Measurements from ENCODE around the gene RRAD.
"Not testable (repeated sequence)": the region's sequence is repeated elsewhere in the genome, so short reads cannot be mapped to it uniquely, and the experiment has no call there.

Gene RRAD

DNA sequence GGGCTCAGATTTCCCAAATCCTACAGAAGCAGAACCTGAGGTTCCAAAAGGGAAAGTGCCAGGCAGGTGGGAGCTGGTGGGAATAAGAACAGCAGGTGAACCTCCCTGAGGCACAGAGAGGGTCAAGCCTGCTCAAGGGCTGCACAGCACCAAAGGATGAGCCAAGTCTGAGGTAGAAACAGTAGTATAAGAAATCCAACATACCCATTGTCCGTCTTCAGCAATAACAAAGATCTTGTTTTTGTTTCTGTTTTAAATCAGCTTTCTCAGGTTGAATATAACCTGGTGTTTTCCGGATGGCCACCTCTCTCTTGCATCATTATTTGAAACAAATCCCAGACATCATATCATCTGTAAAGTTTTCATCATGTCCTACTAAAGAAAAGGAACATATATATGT lies 25.1 kb upstream of the RRAD start:
- no peak for DNase-seq

DNA sequence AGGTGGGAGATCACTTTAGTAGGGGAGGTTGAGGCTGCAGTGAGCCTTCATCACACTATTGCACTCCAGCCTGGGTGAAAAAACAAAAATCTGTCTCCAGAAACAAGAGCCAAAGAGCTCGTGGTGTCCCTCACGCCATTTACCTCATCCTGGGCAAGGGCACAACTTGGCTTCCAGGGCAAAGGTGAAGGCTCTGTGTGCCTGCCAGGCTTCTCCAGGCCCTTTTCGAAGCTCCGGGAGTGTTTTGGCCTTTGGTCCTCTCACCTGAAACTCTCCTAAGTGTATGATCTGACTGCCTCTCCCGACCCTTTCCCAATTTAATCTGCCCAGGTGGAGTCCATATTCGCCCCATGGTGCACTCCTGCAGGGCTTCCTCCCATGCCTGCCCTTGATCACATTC lies 24.1 kb upstream of the RRAD start:
- DNase-seq = no peak

DNA sequence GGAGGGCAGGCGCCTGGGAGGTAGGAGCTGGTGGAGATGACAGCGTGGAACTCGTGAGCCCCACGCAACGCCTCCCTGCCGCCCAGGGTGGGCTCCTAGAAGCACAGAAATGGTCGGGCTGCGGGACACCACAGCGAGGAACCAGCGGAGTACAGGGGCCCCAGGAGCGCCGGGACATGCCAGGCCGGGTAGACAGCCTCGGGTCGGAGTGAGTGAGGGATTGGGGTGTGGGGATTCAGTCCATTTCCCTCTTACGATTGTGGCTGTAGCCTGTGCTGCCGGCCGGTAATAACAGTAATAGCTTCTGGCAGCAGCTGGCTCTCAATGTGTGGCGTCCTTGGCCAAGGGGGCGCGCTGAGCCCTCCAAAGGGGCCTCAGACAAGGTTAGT lies 23.5 kb upstream of the RRAD start:
- DNase-seq = no peak

DNA sequence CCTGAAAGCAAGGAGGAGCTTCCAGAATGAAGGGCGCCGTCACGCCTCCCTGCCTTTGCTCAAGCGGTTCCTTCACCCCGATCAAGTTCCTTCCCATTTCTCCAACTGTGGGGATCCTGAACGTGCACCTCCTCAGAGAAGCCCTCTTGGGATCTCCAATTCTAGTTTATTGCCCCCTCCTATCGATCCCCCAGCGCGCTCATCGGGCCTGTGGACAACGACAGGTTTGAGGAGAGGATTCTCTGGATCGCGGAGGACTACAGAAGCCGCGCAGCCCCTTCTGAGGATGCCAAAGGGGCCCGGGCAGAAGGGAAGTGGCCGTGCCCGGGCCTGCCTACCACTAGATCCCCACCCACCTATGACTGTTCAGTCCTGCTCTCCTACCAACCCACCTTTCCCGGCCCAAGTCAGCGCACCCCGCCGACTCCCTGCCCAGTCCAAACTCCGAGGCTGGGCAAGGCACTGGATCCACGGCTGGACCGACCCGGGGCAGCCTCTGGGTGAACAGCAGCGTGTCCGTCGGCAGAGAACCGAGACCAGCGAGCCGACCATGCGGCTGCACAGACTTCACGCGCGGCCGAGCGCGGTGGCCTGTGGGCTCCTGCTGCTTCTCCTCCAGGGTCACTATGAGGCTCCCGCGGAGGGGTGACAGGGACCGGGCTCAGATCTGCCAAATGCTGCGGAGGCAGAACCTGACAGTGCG lies 22.9 kb upstream of the RRAD start:
- no peak for DNase-seq

DNA sequence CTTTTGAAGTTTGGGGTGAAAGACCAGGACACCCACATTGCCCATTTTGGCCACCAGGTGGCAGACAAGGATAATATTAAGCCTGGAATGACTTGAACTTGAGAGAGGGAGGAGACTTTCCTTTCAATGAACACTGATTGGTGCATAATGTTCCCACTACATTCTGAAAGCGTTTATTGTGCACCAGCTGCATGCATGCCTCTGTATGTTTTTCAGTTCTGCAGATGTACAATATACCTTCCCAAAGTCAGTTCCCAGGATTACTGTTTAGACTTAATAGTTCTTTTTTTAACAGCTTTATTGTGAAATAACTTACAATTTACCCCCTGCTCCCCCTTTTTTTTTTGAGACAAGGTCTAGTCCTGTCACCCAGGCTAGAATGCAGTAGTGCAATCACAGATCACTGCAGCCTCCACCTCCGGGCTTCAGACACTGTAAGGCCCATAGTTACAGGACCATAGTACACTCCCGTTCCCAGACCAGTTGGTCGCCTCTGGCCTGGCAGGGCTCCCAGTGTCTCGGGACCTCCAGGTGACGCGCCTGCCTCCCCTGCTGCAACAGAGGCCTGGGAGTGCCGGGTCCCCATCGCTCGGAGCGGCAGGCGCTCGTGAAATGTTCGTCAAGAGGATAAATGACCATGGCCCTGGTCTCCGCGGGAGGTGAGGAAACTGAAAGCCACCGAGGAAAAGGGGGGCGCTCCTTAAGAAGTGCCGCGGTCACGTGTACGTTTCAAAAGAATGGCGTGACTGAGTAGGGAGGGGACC lies 22.1 kb upstream of the RRAD start:
- peak; percentile 49 for DNase-seq

DNA sequence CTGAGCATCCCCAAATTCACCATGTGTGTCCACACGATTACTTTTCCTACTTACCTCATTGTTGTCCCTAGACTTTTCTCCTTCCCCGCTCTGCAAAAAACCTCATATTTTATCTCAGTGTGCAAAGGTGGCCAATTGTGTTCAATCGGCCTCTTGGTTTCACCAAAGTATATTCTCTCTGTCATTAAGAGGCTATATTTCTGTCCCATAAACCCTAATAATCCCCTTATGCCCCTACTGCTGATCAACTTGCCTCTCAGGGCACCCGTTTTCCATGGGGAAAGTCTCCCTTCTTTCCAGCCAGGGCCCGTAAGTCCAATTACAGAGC lies 21.6 kb upstream of the RRAD start:
- DNase-seq = no peak

DNA sequence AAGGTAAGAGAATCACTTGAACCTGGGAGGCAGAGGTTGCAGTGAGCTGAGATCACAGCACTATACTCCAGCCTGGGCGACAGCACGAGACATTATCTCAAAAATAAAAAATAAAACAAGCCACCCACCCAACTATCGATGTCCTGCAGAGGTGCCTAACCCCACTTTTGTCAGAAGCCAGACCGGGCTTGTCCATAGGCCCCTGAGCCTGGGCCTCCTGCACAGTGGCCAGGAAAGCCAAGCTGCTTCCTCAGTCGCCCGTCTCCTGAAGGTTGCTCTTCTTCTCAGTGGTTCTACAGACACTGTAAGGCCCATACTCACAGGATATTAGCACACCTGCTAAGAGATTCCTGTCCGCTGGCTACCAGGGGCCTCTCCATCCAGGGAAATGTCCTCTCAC lies 21.2 kb upstream of the RRAD start:
- no peak for DNase-seq

DNA sequence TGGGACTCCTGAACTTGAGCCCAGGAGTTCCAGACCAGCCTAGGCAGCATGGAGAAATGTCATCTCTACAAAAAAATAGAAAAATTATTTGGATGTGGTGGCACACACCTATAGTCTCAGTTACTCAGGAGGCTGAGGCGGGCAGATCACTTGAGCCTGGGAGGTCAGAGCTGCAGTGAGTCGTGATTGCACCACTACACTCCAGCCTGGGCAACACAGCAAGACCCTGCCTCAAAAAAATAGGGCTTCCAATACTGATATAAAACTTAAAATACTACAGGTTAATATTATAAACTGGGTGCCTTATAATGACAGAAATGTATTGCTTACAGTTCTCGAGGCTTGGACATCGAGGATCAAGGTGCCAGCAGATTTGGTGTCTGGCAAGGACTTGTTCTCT lies 20.6 kb upstream of the RRAD start:
- DNase-seq = no peak

DNA sequence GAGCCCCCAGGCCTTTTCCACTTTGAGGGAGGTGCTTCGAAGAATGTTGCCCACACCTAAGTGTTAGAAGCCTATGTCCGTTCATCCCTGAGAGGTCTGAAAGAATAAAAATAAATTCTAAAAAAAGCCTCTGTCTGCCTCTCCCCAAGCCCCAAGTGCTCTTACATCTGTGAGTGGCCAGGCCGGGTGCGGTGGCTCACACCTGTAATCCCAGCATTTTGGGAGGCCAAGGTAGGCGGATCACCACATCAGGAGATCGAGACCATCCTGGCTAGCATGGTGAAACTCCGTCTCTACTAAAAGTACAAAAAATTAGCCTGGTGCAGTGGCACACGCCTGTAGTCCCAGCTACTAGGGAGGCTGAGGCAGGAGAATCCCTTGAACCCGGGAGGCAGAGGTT lies 19.6 kb upstream of the RRAD start:
- DNase-seq = not testable (repeated sequence)

DNA sequence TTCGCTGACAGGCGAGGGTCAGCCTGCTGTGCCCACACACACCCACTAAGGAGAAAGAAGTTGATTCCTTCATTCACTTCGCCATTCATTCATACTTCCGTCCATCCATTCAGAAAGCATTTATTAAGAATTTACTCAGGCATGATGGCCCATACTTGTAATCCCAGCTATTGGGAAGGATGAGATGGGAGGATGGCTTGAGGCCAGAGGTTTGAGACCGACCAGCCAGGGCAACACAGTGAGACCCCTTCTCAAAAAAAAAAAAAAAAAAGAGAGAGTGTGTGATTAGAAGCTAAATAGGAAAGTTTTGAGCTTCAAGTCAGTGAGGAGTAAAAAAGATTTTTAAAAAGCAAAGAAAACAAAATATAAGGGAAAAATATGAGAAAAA lies 18.7 kb upstream of the RRAD start:
- DNase-seq = no peak

DNA sequence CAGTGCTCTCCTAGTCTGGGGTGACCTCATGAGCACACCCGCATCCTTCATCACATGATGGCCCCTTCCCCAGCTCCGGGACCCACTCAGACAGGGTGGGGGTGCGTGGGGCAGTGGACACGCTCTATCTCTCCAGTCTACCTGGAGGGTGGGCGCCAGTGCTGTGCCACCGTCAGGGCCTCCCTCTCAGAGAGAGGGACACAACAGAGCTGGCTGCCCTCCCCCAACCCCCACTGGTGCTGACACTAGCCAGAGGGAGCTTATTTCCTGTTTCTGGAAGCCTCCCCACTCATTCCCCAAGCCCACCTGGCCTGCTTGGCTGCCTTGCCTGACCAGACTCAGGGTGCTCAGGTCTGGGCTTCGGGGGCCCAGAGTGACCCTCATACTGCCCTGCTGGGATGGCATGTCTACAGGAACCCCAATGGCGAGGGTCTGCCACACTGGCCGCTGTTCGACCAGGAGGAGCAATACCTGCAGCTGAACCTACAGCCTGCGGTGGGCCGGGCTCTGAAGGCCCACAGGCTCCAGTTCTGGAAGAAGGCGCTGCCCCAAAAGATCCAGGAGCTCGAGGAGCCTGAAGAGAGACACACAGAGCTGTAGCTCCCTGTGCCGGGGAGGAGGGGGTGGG lies 18.2 kb upstream of the RRAD start:
- DNase-seq = no peak

DNA sequence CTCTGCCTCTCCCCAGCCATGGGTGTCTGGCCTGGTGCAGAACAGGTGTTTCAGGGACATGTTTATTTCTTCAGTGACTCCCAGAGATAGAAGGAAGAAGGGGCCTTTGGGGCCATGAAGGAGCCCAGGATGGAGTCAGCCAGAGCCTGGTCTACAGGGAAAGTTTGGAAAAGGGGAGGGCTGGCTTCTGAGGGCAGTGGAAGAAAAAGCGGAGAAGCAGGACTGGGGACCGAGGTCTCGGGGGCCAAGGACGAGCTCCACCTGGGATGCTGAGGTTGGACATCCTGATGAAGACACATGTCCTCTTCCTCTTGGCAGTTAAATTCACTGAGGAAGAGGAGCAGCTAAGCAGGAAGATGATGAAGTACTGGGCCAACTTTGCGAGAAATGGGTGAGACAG lies 17.6 kb upstream of the RRAD start:
- no peak for DNase-seq

DNA sequence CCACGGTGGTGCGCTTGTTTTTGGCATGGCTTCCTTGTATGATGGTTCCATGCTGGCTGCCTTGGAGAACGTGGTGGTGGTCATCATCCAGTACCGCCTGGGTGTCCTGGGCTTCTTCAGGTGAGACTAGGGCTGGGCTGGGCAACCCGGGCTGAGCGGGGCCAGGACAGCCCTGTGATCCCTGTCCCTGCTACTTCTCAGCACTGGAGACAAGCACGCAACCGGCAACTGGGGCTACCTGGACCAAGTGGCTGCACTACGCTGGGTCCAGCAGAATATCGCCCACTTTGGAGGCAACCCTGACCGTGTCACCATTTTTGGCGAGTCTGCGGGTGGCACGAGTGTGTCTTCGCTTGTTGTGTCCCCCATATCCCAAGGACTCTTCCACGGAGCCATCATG lies 14.9 kb upstream of the RRAD start:
- DNase-seq = no peak

DNA sequence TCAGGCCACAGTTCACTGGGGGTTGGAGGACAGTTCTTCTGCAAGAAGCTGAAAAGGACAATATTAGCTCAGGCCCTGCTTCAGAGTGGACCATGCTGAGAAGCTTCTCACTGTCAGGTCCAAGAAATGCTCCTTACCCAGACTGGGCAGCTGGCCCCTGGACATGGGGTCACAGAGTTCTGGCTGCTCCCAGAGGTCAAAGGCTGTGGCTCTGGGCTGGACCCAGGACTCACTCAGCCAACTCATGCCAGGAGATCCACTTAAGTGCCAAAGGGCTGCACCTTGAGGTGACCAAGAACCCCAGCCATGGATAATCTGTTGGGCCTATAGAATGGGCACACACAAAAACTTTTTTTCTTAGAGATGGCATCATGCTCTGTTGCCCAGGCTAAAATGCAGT lies 14.0 kb upstream of the RRAD start:
- no peak for DNase-seq

DNA sequence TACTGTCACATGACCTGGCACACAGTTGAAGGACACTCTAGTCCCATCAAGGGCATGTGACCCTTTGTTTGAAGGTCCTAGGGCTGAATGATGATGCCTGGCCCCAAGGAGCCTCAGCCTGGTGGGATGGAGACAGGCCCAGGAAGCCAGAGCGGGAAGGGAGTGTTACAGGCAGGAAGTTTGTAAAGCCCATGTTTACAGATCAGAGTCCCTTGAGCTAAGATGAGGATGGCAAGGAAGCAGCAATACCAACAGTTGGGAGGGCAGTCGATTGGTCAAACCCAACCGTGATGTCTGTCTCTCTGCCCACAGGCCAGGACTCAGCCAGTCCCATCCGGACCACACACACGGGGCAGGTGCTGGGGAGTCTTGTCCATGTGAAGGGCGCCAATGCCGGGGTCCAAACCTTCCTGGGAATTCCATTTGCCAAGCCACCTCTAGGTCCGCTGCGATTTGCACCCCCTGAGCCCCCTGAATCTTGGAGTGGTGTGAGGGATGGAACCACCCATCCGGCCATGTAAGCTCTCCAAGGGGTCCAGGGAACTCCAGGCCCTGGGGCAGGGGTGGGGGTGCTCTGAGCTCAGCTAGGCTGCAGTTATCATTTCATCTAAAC lies 12.5 kb upstream of the RRAD start:
- DNase-seq = no peak

DNA sequence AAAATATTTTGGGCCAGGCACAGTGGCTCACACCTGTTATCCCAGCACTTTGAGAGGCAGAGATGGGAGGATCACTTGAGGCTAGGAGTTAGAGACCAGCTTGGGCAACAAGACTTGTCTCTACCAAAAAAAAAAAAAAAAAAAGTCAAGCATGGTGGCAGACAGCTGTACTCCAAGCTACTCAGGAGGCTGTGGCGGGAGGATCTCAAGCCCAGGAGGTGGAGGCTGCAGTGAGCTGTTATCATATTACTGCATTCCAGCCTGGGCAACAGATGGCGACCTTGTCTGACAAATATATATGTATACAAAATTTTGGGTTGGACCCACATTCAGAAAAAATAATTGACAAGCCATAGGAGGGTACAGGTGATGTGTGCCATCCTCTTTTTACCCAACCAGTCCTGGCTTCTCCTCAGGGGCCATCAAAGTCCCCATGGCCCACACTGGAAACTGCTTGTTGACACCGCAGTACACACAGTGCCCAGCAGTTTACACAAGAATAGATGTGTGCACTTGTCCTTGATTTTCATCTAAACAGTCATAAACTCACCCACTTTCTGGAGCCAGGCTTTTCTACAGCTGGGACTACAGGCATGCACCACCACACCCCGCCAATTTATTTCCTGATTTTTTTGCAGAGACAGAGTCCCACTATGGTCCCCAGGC lies 11.7 kb upstream of the RRAD start:
- DNase-seq = no peak

DNA sequence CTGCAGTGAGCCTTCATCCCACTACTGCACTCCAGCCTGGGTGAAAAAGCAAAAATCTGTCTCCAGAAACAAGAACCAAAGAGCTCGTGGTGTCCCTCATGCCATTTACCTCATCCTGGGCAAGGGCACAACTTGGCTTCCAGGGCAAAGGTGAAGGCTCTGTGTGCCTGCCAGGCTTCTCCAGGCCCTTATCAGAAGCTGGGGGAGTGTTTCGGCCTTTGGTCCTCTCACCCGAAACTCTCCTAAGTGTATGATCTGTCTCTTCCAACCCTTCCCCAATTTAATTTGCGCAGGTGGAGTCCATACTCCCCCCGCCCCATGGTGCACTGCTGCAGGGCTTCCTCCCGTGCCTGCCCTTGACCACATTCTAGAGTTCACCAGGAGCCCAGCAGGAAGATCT lies 11.1 kb upstream of the RRAD start:
- no peak for DNase-seq

DNA sequence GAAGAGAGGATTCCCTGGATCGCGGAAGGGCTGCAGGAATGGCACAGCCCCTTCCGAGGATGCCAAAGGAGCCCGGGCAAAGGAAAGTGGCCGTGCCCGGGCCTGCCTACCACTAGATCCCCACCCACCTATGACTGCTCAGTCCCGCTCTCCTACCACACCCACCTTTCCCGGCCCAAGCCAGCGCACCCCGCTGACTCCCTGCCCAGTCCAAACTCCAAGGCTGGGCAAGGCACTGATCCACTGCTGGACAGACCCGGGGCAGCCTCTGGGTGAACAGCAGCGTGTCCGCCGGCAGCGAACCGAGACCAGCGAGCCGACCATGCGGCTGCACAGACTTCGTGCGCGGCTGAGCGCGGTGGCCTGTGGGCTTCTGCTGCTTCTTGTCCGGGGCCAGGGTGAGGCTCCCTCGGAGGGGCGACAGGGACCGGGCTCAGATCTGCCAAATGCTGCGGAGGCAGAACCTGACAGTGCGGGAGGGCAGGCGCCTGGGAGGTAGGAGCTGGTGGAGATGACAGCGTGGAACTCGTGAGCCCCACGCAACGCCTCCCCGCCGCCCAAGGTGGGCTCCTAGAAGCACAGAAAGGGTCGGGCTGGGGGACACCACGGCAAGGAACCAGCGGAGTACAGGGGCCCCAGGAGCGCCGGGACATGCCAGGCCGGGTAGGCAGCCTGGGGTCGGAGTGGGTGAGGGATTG lies 10.1 kb upstream of the RRAD start, which contains the start of gene CES2:
Gene CES2, plus strand, starts transcription at position 203 of the 698 bp plus-strand sequence. Its CDS starts 120 bp downstream, at position 323.
- no peak for DNase-seq

DNA sequence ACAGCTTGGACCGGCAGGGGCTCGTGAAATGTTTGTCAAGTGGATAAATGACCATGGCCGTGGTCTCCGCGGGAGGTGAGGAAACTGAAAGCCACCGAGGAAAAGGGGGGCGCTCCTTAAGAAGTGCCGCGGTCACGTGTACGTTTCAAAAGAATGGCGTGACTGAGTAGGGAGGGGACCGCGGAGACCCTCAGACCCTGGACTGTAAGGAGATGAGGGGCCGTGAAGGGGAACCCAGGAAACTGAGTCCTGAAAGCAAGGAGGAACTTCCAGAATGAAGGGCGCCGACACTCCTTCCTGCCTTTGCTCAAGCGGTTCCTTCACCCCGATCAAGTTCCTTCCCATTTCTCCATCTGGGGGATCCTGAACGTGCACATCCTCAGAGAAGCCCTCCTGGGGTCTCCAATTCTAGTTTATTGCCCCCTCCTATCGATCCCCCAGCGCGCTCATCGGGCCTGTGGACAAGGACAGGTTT lies 9.5 kb upstream of the RRAD start:
- not testable (repeated sequence) for DNase-seq

DNA sequence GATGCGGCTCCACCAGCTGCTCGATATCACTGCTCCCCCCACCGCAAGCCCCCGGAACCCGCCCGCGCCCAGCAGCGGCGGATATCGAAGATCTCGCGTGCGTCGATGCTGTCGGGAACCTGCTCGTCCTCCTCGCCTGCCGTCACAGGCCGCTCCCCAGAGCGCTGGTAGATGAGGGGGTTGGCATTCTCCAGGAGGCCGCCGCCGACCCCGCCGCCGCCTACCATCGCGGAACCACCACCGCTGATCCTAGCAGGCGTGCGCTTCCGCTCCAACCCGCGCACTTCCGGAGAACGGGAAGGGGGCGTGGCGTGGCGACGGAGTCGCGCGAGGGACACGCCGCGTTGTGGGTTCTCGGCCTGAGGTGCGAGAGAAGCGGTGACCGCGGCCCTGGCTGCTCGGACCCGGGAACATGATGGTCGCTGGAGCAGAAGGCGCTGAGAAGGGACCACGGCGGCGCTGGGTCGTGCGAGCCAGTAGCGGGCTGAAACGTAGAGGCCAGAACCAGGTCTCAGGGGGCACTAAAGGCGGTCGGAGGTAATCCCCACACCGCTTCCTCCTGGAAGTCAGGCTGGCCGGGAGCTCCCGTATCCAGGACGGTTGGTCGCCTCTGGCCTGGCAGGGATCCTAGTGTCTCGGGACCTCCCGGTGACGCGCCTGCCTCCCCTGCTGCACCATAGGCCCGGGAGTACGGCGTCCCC lies 9.0 kb upstream of the RRAD start, which contains the start of gene CIAO2B:
Gene CIAO2B, minus strand, starts transcription at position 265 of the 701 bp plus-strand sequence. Its CDS starts 38 bp downstream, at position 227.
- DNase-seq = peak; percentile 54

DNA sequence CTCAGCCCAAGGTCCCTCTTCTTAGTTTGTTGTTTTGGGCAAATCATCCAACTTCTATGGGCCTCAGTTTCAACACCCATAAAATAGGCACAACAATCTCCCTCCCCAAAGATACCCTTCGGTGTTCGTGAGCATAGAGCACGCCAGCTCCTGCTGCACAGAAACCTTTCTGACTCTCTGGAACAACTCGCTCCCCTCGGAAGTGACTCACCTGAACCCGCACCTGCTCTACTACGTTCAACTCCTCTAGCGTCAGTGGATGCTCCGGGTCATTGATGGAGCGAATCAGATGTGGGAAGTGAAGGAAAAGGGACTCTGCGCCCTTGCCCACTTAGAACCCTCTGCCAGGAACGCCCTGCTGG lies 8.4 kb upstream of the RRAD start:
- DNase-seq = no peak

DNA sequence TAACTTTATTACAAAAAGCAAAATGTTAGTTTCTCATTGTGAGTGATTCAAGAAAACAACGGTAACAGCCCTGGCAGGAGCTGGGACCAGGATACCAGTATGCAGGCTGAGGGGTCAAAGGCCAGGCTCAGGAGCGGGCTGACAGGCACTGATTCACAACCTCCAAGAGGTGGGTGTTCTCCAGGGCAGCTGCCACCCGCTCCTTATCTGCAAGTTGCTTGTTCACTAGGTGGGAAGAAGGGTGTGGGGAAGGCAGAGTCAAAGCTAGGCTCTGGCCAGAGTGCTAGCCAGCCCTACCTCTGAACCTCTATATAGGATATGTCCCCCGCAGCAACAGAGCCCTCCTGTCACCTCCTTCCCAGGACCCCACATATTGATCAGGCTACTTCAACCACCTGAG lies 6.7 kb upstream of the RRAD start:
- no peak for DNase-seq
